Measurements from ENCODE around the gene OR51M1. TPM values are rescaled to one million over a fixed set of nuclear protein-coding genes. Genes with fewer than 3 reads are reported as not detected.
"Not testable (repeated sequence)": the region's sequence is repeated elsewhere in the genome, so short reads cannot be mapped to it uniquely, and the experiment has no call there.

OR51M1 gene
- not detected for total RNA-seq

GRCh38 chr11:5383576-5383975 is at the start of gene OR51M1:
Gene OR51M1, plus strand, starts transcription at chr11:5383812. Its CDS starts 5,587 bp downstream, at chr11:5389399.
- no peak for TF ChIP-seq CTCF (IDR thresholded peaks at IDR 0.05)
- Mint-ChIP-seq H3K4me3 (no peak within 1 kb of the TSS), H3K36me3 (ENCODE audit: low read depth) (no peaks in the 10 kb centered on the region), H3K27me3 (peaks cover 2% of the 10 kb centered on the region), H3K27ac (no peak within 1 kb of the TSS), H3K4me1 (ENCODE audit: low read depth) (no peaks in the 10 kb centered on the region), H3K9me3 (no peaks in the 10 kb centered on the region)
- ChIA-PET POLR2A (no interaction called here), CTCF (no interaction called here)
- intact Hi-C loops (cut with micrococcal nuclease), result loop anchor here (5.0 kb wide), 1 partner anchor 261 kb away; no protein-coding TSS in a partner anchor
- ATAC-seq, result no peak
- DNase-seq, result no peak

- intact Hi-C loops (cut with micrococcal nuclease), result no loop called here
- H3K9me3 Mint-ChIP-seq, result no peaks in the 10 kb centered on the region
- no peaks in the 10 kb centered on the region for H3K36me3 Mint-ChIP-seq (ENCODE audit: low read depth)
- POLR2A ChIA-PET, result no interaction called here
- CTCF ChIA-PET, result no interaction called here
- DNase-seq (no peak), ATAC-seq (no peak)
- H3K27me3 Mint-ChIP-seq, result peaks cover 2% of the 10 kb centered on the region
- H3K4me3 Mint-ChIP-seq, result no peak overlapping the region
- no peak overlapping the region for H3K27ac Mint-ChIP-seq
- TF ChIP-seq CTCF (IDR thresholded peaks at IDR 0.05), result no peak
- H3K4me1 Mint-ChIP-seq (ENCODE audit: low read depth), result no peaks in the 10 kb centered on the region
Measured at GRCh38 chr11:5335170-5335569, 48.4 kb upstream of the OR51M1 start.

- no peak for TF ChIP-seq CTCF (IDR thresholded peaks at IDR 0.05)
- H3K4me3 Mint-ChIP-seq, result no peak overlapping the region
- CTCF ChIA-PET, result no interaction called here
- no peaks in the 10 kb centered on the region for H3K9me3 Mint-ChIP-seq
- no peak for DNase-seq
- ATAC-seq, result no peak
- H3K27me3 Mint-ChIP-seq, result peaks cover 4% of the 10 kb centered on the region
- POLR2A ChIA-PET, result interaction anchor here (0.6 kb wide), 1 partner anchor 196 kb away, joined by 3 read pairs; no protein-coding TSS in a partner anchor
- H3K36me3 Mint-ChIP-seq (ENCODE audit: low read depth), result no peaks in the 10 kb centered on the region
- no peaks in the 10 kb centered on the region for H3K4me1 Mint-ChIP-seq (ENCODE audit: low read depth)
- intact Hi-C loops (cut with micrococcal nuclease), result no loop called here
- H3K27ac Mint-ChIP-seq, result no peak overlapping the region
Measured at GRCh38 chr11:5336331-5336730, 47.3 kb upstream of the OR51M1 start.

GRCh38 chr11:5337253-5337652 is 46.4 kb upstream of the OR51M1 start:
- H3K36me3 Mint-ChIP-seq (ENCODE audit: low read depth); H3K27ac Mint-ChIP-seq; POLR2A ChIA-PET; ATAC-seq; intact Hi-C loops (cut with micrococcal nuclease); H3K27me3 Mint-ChIP-seq; H3K4me3 Mint-ChIP-seq; H3K9me3 Mint-ChIP-seq; DNase-seq; H3K4me1 Mint-ChIP-seq (ENCODE audit: low read depth); CTCF ChIA-PET: not testable (repeated sequence)

GRCh38 chr11:5339771-5340322 is 43.8 kb upstream of the OR51M1 start:
- Mint-ChIP-seq H3K4me3 (no peak overlapping the region), H3K9me3 (no peaks in the 10 kb centered on the region), H3K4me1 (ENCODE audit: low read depth) (no peaks in the 10 kb centered on the region), H3K36me3 (ENCODE audit: low read depth) (no peaks in the 10 kb centered on the region), H3K27me3 (peaks cover 4% of the 10 kb centered on the region), H3K27ac (no peak overlapping the region)
- no peak for DNase-seq
- ChIA-PET POLR2A (no interaction called here), CTCF (no interaction called here)
- no peak for TF ChIP-seq CTCF (IDR thresholded peaks at IDR 0.05)
- no peak for ATAC-seq
- intact Hi-C loops (cut with micrococcal nuclease), result no loop called here

Measured in activated CD8-positive, alpha-beta T cell treated with anti-CD3 and anti-CD28 coated beads for 36 hours (primary cell).